ENCODE data around the gene GOLGB1. TPM values are rescaled to one million over a fixed set of nuclear protein-coding genes. Genes with fewer than 3 reads are reported as not detected.

The GOLGB1 gene
- total and polyA plus RNA-seq, 2 donors (not counting 3 experiments of a cell fraction or from before 2014, with no cell fraction given): 7.4 to 42.7 TPM

- H3K9ac ChIP-seq (replicated peaks; ENCODE audit: extremely low read depth, insufficient read depth, low read length): no peak overlapping the region
- H3K9me1 ChIP-seq (replicated peaks; ENCODE audit: control insufficient read depth, extremely low read depth, insufficient read depth, low read length): peaks cover 2% of the 10 kb centered on the region
- dilution Hi-C loops (cut with MboI; ENCODE audit: extremely low pct_ligation_motif_present, low sequenced_read_pairs) (no loop called here), intact Hi-C loops (cut with micrococcal nuclease) (no loop called here)
- H3K27ac ChIP-seq (ENCODE audit: insufficient read depth, low read depth, low read length): no peak overlapping the region
- no peaks in the 10 kb centered on the region for H3K79me2 ChIP-seq (ENCODE audit: control insufficient read depth, insufficient read depth, low read length)
- no peaks in the 10 kb centered on the region for H3K4me1 ChIP-seq (ENCODE audit: control insufficient read depth, extremely low read depth, insufficient read depth, low read length)
- no peak for TF ChIP-seq MAX (IDR thresholded peaks at IDR 0.05; ENCODE audit: insufficient read depth, insufficient read length)
- TF ChIP-seq CTCF (IDR thresholded peaks at IDR 0.05; ENCODE audit: extremely low read depth in 1 of 2, insufficient read depth in 1 of 2, low read depth in 1 of 2, low read length in 2 of 2): no peak
- TF ChIP-seq POLR2AphosphoS5 (IDR thresholded peaks at IDR 0.05; ENCODE audit: insufficient read depth, low read depth, low read length): no peak
- no peak for TF ChIP-seq GATA2 (IDR thresholded peaks at IDR 0.05; ENCODE audit: insufficient read depth, insufficient read length, low read depth, low read length)
- no peak for TF ChIP-seq JUN (IDR thresholded peaks at IDR 0.05; ENCODE audit: borderline replicate concordance, insufficient read depth, insufficient read length, low read depth)
- no peak for TF ChIP-seq EZH2 (IDR thresholded peaks at IDR 0.05; ENCODE audit: borderline replicate concordance, low read depth, low read length, severe bottlenecking)
- TF ChIP-seq MYC (IDR thresholded peaks at IDR 0.05; ENCODE audit: low read depth, low read length): no peak
- no peak for TF ChIP-seq POLR2A (IDR thresholded peaks at IDR 0.05; ENCODE audit: low read depth, low read length)
- TF ChIP-seq FOS (IDR thresholded peaks at IDR 0.05; ENCODE audit: borderline replicate concordance, insufficient read depth, low read length): no peak
- DNase-seq (ENCODE audit: low read depth, low spot score) (no peak), FAIRE-seq (no peak)
- H4K20me1 ChIP-seq (replicated peaks; ENCODE audit: control insufficient read depth, extremely low read depth, insufficient read depth, low read length): peaks cover 2% of the 10 kb centered on the region
- H3K27me3 ChIP-seq (ENCODE audit: control insufficient read depth in 2 of 2, insufficient read depth in 2 of 2, low read length in 2 of 2): no peaks in the 10 kb centered on the region
- ChIA-PET CTCF (interaction anchor here (1.0 to 1.8 kb wide), 6 partner anchors 10 to 46 kb away, joined by 3 to 9 read pairs (median 4); partner anchors contain the start of gene HCLS1), POLR2A (no interaction called here)
- no peak overlapping the region for H3K4me3 ChIP-seq (replicated peaks in 1 of 3; ENCODE audit: insufficient read depth in 1 of 3, low read depth in 1 of 3, low read length in 3 of 3)
- no peak overlapping the region for H2AFZ ChIP-seq (ENCODE audit: low read depth, low read length)
- H3K4me2 ChIP-seq (ENCODE audit: insufficient read depth, low read length): no peak overlapping the region
- peaks cover 0 to 11% of the 10 kb centered on the region in 2 experiments for H3K36me3 ChIP-seq (ENCODE audit: control insufficient read depth in 2 of 2, extremely low read depth in 1 of 2, insufficient read depth in 2 of 2, low read length in 2 of 2)
- no peaks in the 10 kb centered on the region for H3K9me3 ChIP-seq (replicated peaks; ENCODE audit: control insufficient read depth, insufficient read depth, low read length)
- no TSS peak for BruUV-seq (replicated peaks)
These were observed 67.7 kb downstream of the GOLGB1 start for GRCh38 chr3:121681792-121682191.
